Measurements from ENCODE around the gene ITGB8.

GRCh38 chr7:20314198-20314597, 16.5 kb upstream of the ITGB8 start:
- no peak for TF ChIP-seq POLR2A (IDR thresholded peaks at IDR 0.05)
- TF ChIP-seq CTCF (IDR thresholded peaks at IDR 0.05 in 4 of 5, conservative IDR thresholded peaks at IDR 0.05 in 1 of 5), result no peak

Measured in gastrocnemius medialis (tissue), 4 donors.